Measurements from ENCODE around the gene B9D1.

DNA sequence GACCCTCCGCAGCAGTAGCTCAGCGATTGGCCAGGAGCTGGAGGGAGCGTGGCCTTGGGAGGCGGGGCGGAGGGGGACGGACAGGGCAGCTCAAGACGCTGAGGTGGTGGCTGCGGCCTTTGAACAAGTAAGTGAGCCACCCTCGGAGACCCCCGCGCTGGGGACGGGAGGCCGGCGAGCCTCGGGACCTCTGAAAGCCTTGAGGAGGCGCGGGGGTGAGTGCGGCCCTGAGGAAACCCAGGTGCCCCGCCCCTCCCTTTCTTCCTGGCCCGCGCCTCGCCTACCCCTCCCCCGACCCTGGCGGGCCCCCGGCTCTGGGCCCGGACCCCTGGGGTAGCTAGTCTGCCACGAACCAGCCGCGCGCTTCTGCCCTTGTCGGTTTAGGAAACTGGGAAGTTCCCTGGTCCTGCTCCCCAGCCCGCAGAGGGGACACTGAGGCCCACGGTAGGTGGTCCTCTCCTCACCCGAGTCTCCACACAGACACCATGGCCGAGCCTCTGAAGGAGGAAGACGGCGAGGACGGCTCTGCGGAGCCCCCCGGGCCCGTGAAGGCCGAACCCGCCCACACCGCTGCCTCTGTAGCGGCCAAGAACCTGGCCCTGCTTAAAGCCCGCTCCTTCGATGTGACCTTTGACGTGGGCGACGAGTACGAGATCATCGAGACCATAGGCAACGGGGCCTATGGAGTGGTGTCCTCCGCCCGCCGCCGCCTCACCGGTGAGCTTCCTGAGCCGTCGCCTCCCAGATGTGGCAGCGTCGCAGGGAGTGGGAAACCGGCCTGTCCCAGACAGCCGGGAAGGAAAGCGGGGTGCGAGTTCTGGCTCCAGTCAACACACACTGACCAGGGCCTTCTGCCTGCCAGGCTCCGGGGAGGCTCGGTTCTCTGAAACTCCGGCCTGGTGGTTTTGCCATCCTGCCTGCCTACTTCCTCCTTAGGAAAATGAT lies 16.2 kb upstream of the B9D1 start, which contains the start of gene MAPK7:
- TF ChIP-seq CTCF (conservative IDR thresholded peaks at IDR 0.05; ENCODE audit: low read length) (no peak), EZH2phosphoT487 (IDR thresholded peaks at IDR 0.05; ENCODE audit: borderline replicate concordance, low read depth, low read length) (no peak)

Data from OCI-LY7 (cell line).